Gastroesophageal sphincter (tissue), 4 donors: ENCODE results near the gene CPA4. TPM values are rescaled to one million over a fixed set of nuclear protein-coding genes. Genes with fewer than 3 reads are reported as not detected.

Experiments
- ATAC-seq: fragments of 150-250 bp; one replicate; pipeline ENCODE4 v1.9.1; 2016; ENCODE audit warnings: mild to moderate bottlenecking, moderate library complexity
- H3K27ac ChIP-seq, 4 donors: fragments of 200-600 bp; sonication (generic) in 3 of 4; 1 replicate in 3 of 4; 2 replicates in 1 of 4; pipeline ENCODE4 v1.5.1; 2016 to 2019
- H3K27me3 ChIP-seq: fragments of 200-600 bp; sonication (generic); one replicate; pipeline ENCODE4 v1.5.1; 2019
- H3K36me3 ChIP-seq, 2 donors: fragments of 200-600 bp; sonication (generic); one replicate each; pipeline ENCODE4 v1.5.1; 2019; ENCODE audit warnings: control low read depth in 1 of 2
- H3K4me1 ChIP-seq, 3 donors: fragments of 200-600 bp; sonication (generic); 1 replicate in 2 of 3; 2 replicates in 1 of 3; pipeline ENCODE4 v1.5.1; 2016 to 2019; ENCODE audit warnings: control low read depth in 2 of 3
- H3K4me3 ChIP-seq, 2 donors: fragments of 200-600 bp; sonication (generic); one replicate each; pipeline ENCODE4 v1.5.1; 2019; ENCODE audit warnings: mild to moderate bottlenecking in 1 of 2, moderate library complexity in 1 of 2
- H3K9me3 ChIP-seq, 3 donors: fragments of 200-600 bp; sonication (generic); one replicate each; pipeline ENCODE4 v1.5.1; 2017 to 2019; ENCODE audit warnings: control low read depth in 2 of 3
- CTCF ChIP-seq, 4 experiments: fragments of 200-600 bp in 2 of 4; fragments of 450-650 bp in 2 of 4; sonication (generic) in 1 of 4; IDR thresholded peaks; one replicate each; pipeline ENCODE4 v1.5.1; 2017 to 2019; ENCODE audit warnings: antibody characterized with exemption in 4 of 4, mild to moderate bottlenecking in 2 of 4, moderate library complexity in 2 of 4
- EP300 ChIP-seq: sonication (generic); formaldehyde crosslinking; IDR thresholded peaks from one replicate; pipeline ENCODE4 v1.6.1; 2017; ENCODE audit warnings: antibody characterized with exemption, mild to moderate bottlenecking
- POLR2A ChIP-seq, 2 donors: fragments of 450-650 bp; IDR thresholded peaks; one replicate each; pipeline ENCODE4 v1.6.1; 2017; ENCODE audit warnings: antibody characterized with exemption in 2 of 2, mild to moderate bottlenecking in 2 of 2, moderate library complexity in 1 of 2
- POLR2AphosphoS5 ChIP-seq: sonication (generic); formaldehyde crosslinking; IDR thresholded peaks from one replicate; pipeline ENCODE4 v1.6.1; 2017; ENCODE audit warnings: antibody characterized with exemption
- WGBS, 2 donors: methylation state at CpG; one replicate each; pipeline ENCODE4 v1.1.5; 2018; ENCODE audit warnings: low coverage in 1 of 2; 5-methylcytosine and 5-hydroxymethylcytosine counted together
- total RNA-seq, 4 donors: library from RNA; depleted of rRNA; stranded (reverse); fragments of >200 nt; gene quantifications; one replicate each; pipeline ENCODE4 v1.1.0, GENCODE V29; 2016

The CPA4 gene
- total RNA-seq, 4 donors from 2014 or later: 0.93 TPM; not detected in 3

- 85 to 91% methylated on average over 9 of the region's 13 CpGs for WGBS, 2 donors
- no peaks in the 10 kb centered on the region for H3K27me3 ChIP-seq
- H3K4me3 ChIP-seq: no peak overlapping the region
- H3K27ac ChIP-seq: no peak overlapping the region
- no peak for TF ChIP-seq CTCF (IDR thresholded peaks at IDR 0.05)
- TF ChIP-seq POLR2A (IDR thresholded peaks at IDR 0.05): no peak
- TF ChIP-seq EP300: no peak
- no peak for TF ChIP-seq POLR2AphosphoS5
- no peak for ATAC-seq
- no peaks in the 10 kb centered on the region for H3K4me1 ChIP-seq
- H3K9me3 ChIP-seq: no peaks in the 10 kb centered on the region
- H3K36me3 ChIP-seq: no peaks in the 10 kb centered on the region
These were observed 3.4 kb downstream of the CPA4 start for GRCh38 chr7:130296221-130296951.

GRCh38 chr7:130297628-130298543 lies 4.9 kb downstream of the CPA4 start:
- Histone ChIP-seq H3K4me3 (no peak overlapping the region), H3K9me3 (no peaks in the 10 kb centered on the region), H3K36me3 (no peaks in the 10 kb centered on the region), H3K27me3 (no peaks in the 10 kb centered on the region), H3K4me1 (no peaks in the 10 kb centered on the region), H3K27ac (no peak overlapping the region)
- 82 to 89% methylated on average over 3 to 10 of the region's 20 CpGs for WGBS, 2 donors
- TF ChIP-seq POLR2AphosphoS5 (no peak), POLR2A (IDR thresholded peaks at IDR 0.05) (no peak), EP300 (no peak), CTCF (IDR thresholded peaks at IDR 0.05) (no peak)
- ATAC-seq: no peak

GRCh38 chr7:130298544-130299326 lies 5.8 kb downstream of the CPA4 start:
- H3K36me3 ChIP-seq: no peaks in the 10 kb centered on the region
- no peaks in the 10 kb centered on the region for H3K27me3 ChIP-seq
- no peaks in the 10 kb centered on the region for H3K4me1 ChIP-seq
- ATAC-seq: no peak
- H3K9me3 ChIP-seq: no peaks in the 10 kb centered on the region
- 81 to 83% methylated on average over 2 to 5 of the region's 5 CpGs for WGBS, 2 donors
- H3K27ac ChIP-seq: no peak overlapping the region
- H3K4me3 ChIP-seq: no peak overlapping the region
- TF ChIP-seq POLR2AphosphoS5 (no peak), CTCF (IDR thresholded peaks at IDR 0.05) (no peak), EP300 (no peak), POLR2A (IDR thresholded peaks at IDR 0.05) (no peak)

- TF ChIP-seq EP300 (no peak), CTCF (IDR thresholded peaks at IDR 0.05) (no peak), POLR2A (IDR thresholded peaks at IDR 0.05) (no peak), POLR2AphosphoS5 (no peak)
- Histone ChIP-seq H3K4me1 (no peaks in the 10 kb centered on the region), H3K9me3 (no peaks in the 10 kb centered on the region), H3K27ac (no peak overlapping the region), H3K36me3 (no peaks in the 10 kb centered on the region), H3K4me3 (no peak overlapping the region), H3K27me3 (no peaks in the 10 kb centered on the region)
- ATAC-seq: no peak
- WGBS, 2 donors: 81 to 82% methylated on average over 5 to 6 of the region's 7 CpGs
These were observed 6.9 kb downstream of the CPA4 start for GRCh38 chr7:130299866-130300265.
